Prostate gland (tissue), 2 donors: Measurements from ENCODE around the gene MFAP3. TPM values are rescaled to one million over a fixed set of nuclear protein-coding genes. Genes with fewer than 3 reads are reported as not detected.
"Not testable (repeated sequence)": the region's sequence is repeated elsewhere in the genome, so short reads cannot be mapped to it uniquely, and the experiment has no call there.

Experiments
- DNase-seq: peaks from one replicate; pipeline ENCODE4 v3.0.0-alpha.2; 2019; ENCODE audit warnings: low spot score
- H3K27ac ChIP-seq, 2 donors: fragments of 200-600 bp; sonication (generic); 2 replicates each; pipeline ENCODE4 v1.5.1; 2017 to 2019
- H3K27me3 ChIP-seq: fragments of 200-600 bp; sonication (generic); replicated peaks from 2 replicates; pipeline ENCODE4 v1.5.1; 2019; ENCODE audit not compliant: insufficient read depth
- H3K36me3 ChIP-seq, 2 donors: fragments of 200-600 bp; sonication (generic); 1 replicate in 1 of 2; 2 replicates in 1 of 2; pipeline versions ENCODE4 v1.5.1 to v1.8.1; 2017 to 2019
- H3K4me1 ChIP-seq: fragments of 200-600 bp; sonication (generic); replicated peaks from 2 replicates; pipeline ENCODE4 v1.5.1; 2019
- H3K4me3 ChIP-seq, 2 donors: fragments of 200-600 bp; sonication (generic); 2 replicates each; pipeline ENCODE4 v1.5.1; 2017 to 2019
- H3K9me3 ChIP-seq: fragments of 200-600 bp; sonication (generic); 2 replicates; pipeline ENCODE4 v1.5.1; 2017
- POLR2A ChIP-seq: fragments of 450-650 bp; IDR thresholded peaks from one replicate; pipeline ENCODE4 v1.6.1; 2016; ENCODE audit warnings: antibody characterized with exemption, mild to moderate bottlenecking
- POLR2AphosphoS5 ChIP-seq: sonication (generic); formaldehyde crosslinking; IDR thresholded peaks from one replicate; pipeline ENCODE4 v1.6.1; 2017; ENCODE audit warnings: antibody characterized with exemption
- WGBS: methylation state at CpG from one replicate; pipeline ENCODE4 v1.1.5; 2018; 5-methylcytosine and 5-hydroxymethylcytosine counted together
- intact Hi-C: fragments of 100-400 bp; cut with DNase I; formaldehyde crosslinking; loops from one replicate; pipeline ENCODE4 v1.14.2; 2022
- total RNA-seq, 2 donors: library from RNA; depleted of rRNA; stranded (reverse); fragments of >200 nt; gene quantifications; one replicate each; pipeline ENCODE4 v1.1.0, GENCODE V29; 2016
- TF ChIP-seq, protein P1 (sequence below), 4 experiments: fragments of 200-600 bp in 2 of 4; fragments of 450-650 bp in 2 of 4; sonication (generic) in 2 of 4; IDR thresholded peaks; 1 replicate in 3 of 4; 2 replicates in 1 of 4; pipeline ENCODE4 v1.5.1; 2016 to 2019; ENCODE audit warnings: antibody characterized with exemption in 4 of 4, mild to moderate bottlenecking in 2 of 4, moderate library complexity in 2 of 4

Gene MFAP3
- total RNA-seq, 2 donors from 2014 or later = 30.6 to 35.8 TPM

DNA sequence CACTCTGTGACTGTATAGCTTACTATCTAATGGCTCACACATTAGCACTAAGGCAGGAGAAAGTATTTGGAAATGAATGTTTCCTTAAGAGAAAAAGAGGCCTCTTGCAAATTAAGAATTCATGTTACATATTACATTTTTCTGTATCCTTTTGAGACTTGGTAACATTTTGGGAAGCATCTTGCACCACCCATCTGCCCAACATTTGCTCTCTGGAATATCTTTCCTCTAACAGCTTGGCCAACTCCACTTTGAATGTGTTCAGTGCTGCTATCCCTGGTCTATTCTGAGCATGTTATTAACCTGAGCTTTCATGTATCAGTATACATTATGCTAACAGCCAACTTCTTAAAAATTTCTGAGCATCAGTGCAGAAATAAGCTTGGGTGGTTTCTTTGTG, 27.2 kb downstream of the MFAP3 start:
- intact Hi-C loops = no loop called here
- H3K36me3 ChIP-seq = no peaks in the 10 kb centered on the region
- no peak for DNase-seq
- no peaks in the 10 kb centered on the region for H3K9me3 ChIP-seq
- no peaks in the 10 kb centered on the region for H3K4me1 ChIP-seq
- H3K4me3 ChIP-seq = no peak overlapping the region
- H3K27ac ChIP-seq = no peak overlapping the region
- no peaks in the 10 kb centered on the region for H3K27me3 ChIP-seq
- TF ChIP-seq, protein P1, sequence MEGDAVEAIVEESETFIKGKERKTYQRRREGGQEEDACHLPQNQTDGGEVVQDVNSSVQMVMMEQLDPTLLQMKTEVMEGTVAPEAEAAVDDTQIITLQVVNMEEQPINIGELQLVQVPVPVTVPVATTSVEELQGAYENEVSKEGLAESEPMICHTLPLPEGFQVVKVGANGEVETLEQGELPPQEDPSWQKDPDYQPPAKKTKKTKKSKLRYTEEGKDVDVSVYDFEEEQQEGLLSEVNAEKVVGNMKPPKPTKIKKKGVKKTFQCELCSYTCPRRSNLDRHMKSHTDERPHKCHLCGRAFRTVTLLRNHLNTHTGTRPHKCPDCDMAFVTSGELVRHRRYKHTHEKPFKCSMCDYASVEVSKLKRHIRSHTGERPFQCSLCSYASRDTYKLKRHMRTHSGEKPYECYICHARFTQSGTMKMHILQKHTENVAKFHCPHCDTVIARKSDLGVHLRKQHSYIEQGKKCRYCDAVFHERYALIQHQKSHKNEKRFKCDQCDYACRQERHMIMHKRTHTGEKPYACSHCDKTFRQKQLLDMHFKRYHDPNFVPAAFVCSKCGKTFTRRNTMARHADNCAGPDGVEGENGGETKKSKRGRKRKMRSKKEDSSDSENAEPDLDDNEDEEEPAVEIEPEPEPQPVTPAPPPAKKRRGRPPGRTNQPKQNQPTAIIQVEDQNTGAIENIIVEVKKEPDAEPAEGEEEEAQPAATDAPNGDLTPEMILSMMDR (IDR thresholded peaks at IDR 0.05) = no peak
- no peak for TF ChIP-seq POLR2A

DNA sequence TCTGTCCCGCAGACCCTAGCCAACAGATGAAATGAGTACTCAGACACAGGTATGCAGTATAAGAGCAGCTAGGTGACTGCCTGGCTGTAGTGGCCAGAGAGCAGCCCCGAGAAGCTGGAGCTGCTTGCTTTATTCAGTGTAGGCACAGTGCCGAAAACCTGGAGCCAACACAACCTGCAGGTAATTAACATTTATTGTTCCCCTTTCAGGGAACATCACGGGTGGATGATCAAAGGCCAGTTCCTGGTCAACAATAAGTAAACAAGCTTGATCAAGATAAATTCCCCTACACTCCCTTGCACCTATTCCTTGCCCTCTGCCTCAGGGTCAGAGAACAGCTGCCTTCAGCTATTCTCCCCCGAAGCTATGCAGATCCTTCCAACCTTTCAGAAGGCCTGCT, 31.1 kb downstream of the MFAP3 start:
- H3K36me3 ChIP-seq, H3K27me3 ChIP-seq, H3K9me3 ChIP-seq, DNase-seq, H3K4me1 ChIP-seq, H3K27ac ChIP-seq, H3K4me3 ChIP-seq: not testable (repeated sequence)
- WGBS = 74% methylated on average over 5 of the region's 5 CpGs
- intact Hi-C loops = loop anchor here (2.0 kb wide), 1 partner anchor 67 kb away; no protein-coding TSS in a partner anchor

DNA sequence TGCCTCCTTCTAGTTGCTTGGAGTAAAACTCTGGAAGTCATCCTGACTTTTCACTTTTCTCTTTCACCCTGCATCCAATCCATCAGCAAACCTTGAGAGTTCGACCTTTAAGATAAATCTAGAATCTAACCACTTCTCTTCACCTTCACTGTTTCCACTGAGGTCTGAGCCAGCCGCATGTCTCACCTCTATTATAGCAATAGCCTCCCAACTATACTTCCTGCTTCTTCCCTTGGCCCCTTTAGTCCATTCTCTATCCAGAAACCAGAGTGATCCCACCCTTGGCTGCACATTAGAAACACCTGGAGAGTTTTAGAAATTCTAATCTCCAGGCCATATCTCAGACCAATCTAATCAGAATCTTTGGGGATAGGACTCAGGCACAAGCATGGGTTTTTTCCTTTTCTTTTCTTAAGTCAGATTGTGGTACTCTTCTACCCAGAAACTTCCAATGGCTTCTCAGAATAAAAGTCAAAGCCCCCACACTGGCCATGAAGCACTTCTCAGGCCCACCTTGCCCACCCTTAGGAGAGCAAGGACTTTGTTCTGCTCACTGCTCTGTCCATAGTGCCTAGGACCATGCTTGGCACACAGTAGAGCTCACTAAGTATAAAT, 33.1 kb downstream of the MFAP3 start:
- Histone ChIP-seq H3K4me1 (no peaks in the 10 kb centered on the region), H3K9me3 (no peaks in the 10 kb centered on the region), H3K27ac (no peak overlapping the region), H3K4me3 (no peak overlapping the region), H3K36me3 (no peaks in the 10 kb centered on the region), H3K27me3 (no peaks in the 10 kb centered on the region)
- TF ChIP-seq, protein P1 (IDR thresholded peaks at IDR 0.05) = no peak
- TF ChIP-seq POLR2AphosphoS5 = no peak
- TF ChIP-seq POLR2A = no peak
- intact Hi-C loops = loop anchor here (1.0 to 2.0 kb wide), 3 partner anchors 65 to 333 kb away; no protein-coding TSS in a partner anchor
- DNase-seq = no peak
- WGBS = 64% methylated on average over 2 of the region's 2 CpGs

DNA sequence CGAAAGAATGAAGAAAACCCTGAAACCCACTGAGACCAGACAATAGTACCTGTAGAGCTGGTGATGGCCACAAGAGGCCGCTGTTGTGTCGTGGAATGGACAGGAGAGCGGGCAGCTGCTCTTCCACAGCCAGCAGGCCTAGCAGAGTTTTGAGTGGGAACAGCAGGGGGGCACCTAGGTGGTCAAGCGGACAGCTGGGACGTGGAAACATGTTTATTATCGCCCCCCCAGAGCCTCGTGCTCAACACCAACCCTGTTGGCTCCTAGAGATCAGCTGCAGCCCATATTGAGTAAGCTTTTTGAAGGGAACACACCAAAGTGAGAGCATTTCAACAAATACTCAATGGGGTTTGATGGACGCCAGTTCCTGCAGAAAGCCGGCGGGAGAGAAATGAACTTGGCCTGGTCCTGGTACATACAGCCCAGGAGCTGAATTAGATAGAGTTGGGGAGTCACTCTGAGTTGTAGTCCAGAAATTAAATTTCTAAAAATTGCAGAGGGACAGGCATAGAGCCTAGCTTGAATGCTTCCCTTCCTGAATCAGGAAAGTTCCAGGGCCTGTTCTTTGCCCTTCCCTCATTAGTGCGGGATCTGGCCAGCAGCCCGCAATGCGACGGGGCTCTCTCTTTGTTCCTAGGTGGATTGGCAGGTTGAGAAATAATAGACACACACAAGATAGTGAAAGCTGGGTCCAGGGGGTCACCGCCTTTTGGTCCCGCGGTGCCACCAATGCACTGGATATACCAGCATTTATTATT, 33.8 kb downstream of the MFAP3 start:
- H3K4me3 ChIP-seq = no peak overlapping the region
- TF ChIP-seq POLR2A (no peak), POLR2AphosphoS5 (peak; percentile 27)
- TF ChIP-seq, protein P1 (IDR thresholded peaks at IDR 0.05) = peak; percentile 86 to 93 (median 92)
- intact Hi-C loops = loop anchor here (1.0 kb wide), 2 partner anchors 108 to 333 kb away; no protein-coding TSS in a partner anchor
- DNase-seq = peak; percentile 64
- no peaks in the 10 kb centered on the region for H3K4me1 ChIP-seq
- H3K9me3 ChIP-seq = no peaks in the 10 kb centered on the region
- no peaks in the 10 kb centered on the region for H3K36me3 ChIP-seq
- no peak overlapping the region for H3K27ac ChIP-seq
- 33% methylated on average over 18 of the region's 18 CpGs for WGBS
- H3K27me3 ChIP-seq = no peaks in the 10 kb centered on the region

DNA sequence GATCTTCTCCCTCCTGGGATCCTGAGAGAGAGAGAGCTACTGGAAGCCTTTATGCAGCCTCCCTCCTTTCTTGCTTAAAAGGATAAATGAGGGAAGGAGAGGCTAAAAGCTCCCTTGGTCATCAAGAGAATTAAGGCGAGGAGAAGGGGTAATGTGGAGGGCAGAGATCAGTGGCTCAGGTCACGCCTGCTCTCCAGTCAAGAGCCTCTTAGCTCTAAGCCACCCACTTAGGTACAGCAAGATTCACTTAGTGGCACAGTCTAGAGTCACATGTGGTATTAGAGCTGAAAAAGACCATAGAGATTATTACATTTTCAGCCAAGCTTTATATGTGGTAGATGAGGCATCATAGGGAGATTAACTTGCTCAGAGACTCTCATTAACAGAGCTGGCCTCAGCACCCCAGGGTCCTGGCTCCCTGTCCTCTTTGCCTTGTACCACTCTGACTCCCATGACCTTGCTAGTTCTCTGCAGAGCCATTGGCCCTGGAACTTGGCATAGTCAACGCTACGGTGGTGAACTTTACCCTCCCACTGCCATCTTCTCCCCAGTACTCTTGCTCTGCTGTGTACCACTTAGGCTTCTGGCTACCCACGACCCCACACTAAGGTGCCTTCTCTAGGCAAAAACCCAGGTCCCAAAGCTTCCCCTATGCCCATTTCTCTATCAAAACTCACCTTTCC, 37.6 kb downstream of the MFAP3 start:
- Histone ChIP-seq H3K4me3 (no peak overlapping the region), H3K27ac (no peak overlapping the region), H3K4me1 (no peaks in the 10 kb centered on the region), H3K27me3 (no peaks in the 10 kb centered on the region), H3K36me3 (no peaks in the 10 kb centered on the region), H3K9me3 (no peaks in the 10 kb centered on the region)
- TF ChIP-seq POLR2AphosphoS5 = no peak
- TF ChIP-seq, protein P1 (IDR thresholded peaks at IDR 0.05) = no peak
- TF ChIP-seq POLR2A = no peak
- no peak for DNase-seq
- intact Hi-C loops = no loop called here
- 84% methylated on average over 5 of the region's 5 CpGs for WGBS
